Ovary (tissue), 1 donor: Measurements from ENCODE around the gene AFF3.

Experiments used
- EP300 ChIP-seq: sonication (generic); formaldehyde crosslinking; IDR thresholded peaks from one replicate; pipeline ENCODE4 v1.6.1; 2017; ENCODE audit warnings: antibody characterized with exemption
- POLR2A ChIP-seq: fragments of 450-650 bp; IDR thresholded peaks from one replicate; pipeline ENCODE4 v1.6.1; 2017; ENCODE audit warnings: antibody characterized with exemption, mild to moderate bottlenecking, moderate library complexity

DNA sequence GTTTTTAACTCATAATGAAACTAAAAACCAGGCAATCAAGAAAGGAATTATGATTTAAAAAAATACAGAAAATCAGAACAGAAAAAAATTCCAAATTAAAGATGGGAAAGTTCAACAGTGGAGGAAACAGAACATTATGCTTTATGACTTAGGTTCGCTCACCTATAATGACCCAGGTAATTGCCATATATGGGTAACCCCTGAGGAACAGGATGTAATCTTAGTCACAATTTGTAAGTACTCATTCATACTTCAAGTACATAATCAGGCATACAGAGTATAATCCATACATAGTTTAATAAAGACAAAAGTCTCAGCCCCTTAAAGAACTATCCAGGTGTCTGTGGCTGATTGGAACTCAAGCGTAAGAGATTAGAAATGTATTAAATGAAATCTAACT, 159.6 kb downstream of the AFF3 start:
- no peak for TF ChIP-seq POLR2A
- TF ChIP-seq EP300, result no peak
